Ramos (cell line): Measurements from ENCODE around the gene TCERG1L.

ENCODE experiments used
- in situ Hi-C: fragments of 300-500 bp; cut with MboI; formaldehyde crosslinking; loops from one replicate; pipeline ENCODE4 v1.14.3; 2022; ENCODE audit warnings: low sequenced_read_pairs; ENCODE audit not compliant: unreplicated experiment

The TCERG1L gene

GRCh38 chr10:131316321-131317075 is 5.0 kb upstream of the TCERG1L start:
- in situ Hi-C loops: no loop called here

DNA sequence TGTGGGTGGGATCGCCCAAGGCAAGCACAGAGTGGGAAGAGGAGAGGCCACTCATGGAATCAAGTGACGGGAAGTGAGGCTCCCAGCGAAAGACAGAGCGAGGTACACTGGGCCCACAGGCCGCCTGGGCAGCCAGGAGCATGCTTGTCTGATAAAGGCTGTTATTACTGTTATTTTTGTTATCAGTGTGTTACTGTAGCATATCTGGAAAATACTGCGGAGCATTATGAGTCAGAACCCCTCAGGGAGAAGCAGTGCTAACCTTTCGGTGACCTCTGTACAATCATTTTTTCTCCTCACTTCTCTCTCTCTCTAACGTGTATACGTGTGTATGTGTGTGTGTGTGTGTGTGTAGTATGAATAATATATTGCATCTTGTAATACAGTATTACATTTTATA is 3.8 kb upstream of the TCERG1L start:
- in situ Hi-C loops: no loop called here

- in situ Hi-C loops: no loop called here
Observed at GRCh38 chr10:131314799-131315198, 3.3 kb upstream of the TCERG1L start.

GRCh38 chr10:131314148-131314547 is 2.6 kb upstream of the TCERG1L start:
- in situ Hi-C loops: no loop called here

GRCh38 chr10:131313377-131313776 is 1.9 kb upstream of the TCERG1L start:
- in situ Hi-C loops: no loop called here

DNA sequence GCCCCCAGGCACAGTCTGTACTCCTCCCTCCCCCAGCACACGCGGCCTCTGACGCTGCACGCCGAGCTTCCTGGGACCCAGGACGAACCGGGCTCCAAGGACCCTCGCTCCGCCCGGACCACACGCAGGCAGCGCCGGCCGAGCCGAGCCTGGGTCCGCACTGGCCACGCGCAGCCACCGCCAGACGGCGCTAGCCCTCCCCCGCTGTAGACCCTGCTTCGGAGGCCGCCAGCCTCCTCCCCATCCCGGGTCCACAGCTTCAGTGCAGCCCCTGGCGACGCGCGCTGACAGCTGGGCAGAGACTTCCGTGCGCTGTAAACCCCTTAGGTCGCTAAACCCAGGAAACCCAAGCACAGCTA is 936 bp upstream of the TCERG1L start:
- in situ Hi-C loops: no loop called here

DNA sequence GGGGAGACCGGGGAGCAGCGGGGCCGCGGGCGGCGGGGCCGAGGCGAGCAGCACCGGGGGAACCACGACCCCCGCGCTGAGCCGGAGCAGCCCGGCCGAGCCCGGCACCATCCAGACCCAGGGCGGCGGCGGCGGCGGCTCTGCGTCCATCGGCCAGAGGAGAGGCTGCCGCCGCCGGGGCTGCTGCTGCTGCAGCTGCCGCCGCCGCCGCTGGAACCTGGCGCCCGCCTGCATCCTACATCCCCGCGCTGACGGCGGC is 190 bp downstream of the TCERG1L start:
- in situ Hi-C loops: no loop called here

- in situ Hi-C loops: no loop called here
Observed at GRCh38 chr10:131310551-131311401, 745 bp downstream of the TCERG1L start.

GRCh38 chr10:131310142-131310541 is 1.4 kb downstream of the TCERG1L start:
- in situ Hi-C loops: no loop called here

DNA sequence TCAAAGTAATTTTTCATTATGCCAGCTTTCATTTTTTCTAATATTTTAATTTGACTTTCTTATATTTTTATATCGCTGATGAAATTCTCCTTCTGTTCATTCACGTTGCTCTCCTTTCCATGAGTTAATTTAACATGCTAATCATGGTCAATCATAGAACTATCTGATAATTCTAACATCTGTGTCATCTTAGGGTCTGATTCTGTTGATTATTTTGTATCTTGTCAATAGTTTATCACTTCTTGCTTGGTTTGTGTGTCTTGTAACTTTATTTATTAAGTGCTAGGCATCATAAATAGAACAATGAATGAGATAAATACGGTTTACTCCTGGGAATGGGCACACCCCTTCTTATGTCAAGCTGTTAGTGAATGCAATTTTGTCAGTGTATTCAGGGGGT is 11.0 kb downstream of the TCERG1L start:
- in situ Hi-C loops: no loop called here

DNA sequence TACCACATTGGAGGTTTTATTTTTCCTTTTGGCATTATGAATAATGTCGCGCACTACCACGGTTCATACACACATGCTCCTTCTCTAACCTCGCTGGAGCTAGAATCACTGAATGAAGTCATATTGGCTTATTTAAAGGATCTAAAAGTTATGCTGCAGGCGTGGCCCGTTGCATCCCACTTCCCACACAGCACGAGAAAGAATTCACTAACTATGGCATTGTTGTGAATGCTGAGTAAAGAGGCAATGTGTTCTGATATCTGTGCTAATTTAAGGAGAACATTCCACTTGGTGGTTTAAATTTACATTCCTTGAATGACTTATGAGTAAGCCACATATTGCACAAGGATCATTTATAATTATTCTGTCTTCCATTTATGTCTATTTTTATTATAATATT is 20.7 kb downstream of the TCERG1L start:
- in situ Hi-C loops: no loop called here

DNA sequence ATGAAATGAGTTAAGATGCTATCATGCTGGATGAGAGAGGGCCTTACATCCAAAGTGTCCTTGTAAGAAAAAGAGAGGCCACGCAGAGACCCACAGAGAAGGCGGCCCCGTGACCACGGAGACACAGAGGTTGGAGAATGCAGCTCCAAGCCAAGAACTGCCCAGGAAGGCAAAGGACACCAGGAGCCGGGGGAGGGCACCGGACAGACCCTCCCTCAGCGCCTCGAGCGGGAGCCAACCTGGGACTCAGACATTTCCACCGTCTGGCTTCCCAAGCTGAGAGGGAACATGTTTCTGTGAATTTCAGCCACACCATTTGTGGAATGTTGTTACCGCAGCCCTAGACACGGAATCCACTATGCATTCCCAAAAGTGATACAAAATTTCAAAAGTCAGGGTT is 22.9 kb downstream of the TCERG1L start:
- in situ Hi-C loops: no loop called here

GRCh38 chr10:131282961-131283360 is 28.6 kb downstream of the TCERG1L start:
- in situ Hi-C loops: no loop called here

DNA sequence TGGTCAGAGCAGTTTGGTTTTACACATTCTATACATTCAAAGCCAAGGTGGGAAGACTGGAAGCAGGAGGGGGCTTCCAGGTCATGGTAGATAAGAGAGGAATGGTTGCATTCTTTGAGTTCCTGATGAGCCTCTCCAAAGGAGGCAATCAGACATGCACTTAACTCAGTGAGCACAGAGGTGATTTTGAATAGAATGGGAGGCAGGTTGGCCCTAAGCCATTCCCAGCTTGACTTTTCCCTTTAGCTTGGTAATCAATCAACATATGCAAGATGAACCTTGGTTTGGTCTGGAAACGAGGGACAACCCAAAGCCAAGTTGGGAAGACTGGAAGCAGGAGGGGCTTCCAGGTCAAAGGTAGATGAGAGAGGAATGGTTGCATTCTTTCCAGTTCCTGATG is 31.4 kb downstream of the TCERG1L start:
- in situ Hi-C loops: no loop called here

DNA sequence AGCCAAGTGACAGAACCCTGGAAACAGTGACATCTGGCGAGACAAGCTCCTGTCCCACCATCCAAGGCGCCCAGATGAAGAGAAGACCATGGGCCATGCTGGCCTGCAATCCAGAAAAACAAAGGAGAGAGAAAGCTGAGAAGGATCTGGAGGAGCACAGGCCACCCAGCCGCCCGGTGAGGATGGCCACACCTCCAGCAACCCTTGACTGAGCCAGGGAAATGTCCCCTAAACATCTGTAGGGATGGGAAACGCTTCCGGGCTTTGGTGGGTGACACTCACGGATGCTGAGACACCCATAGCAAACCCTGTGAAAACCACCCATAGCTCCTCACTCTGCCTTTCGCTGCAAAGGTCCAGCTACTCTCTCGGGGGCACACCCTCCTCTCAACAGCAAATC is 32.0 kb downstream of the TCERG1L start:
- in situ Hi-C loops: no loop called here

- in situ Hi-C loops: no loop called here
Observed at GRCh38 chr10:131277969-131278368, 33.6 kb downstream of the TCERG1L start.

DNA sequence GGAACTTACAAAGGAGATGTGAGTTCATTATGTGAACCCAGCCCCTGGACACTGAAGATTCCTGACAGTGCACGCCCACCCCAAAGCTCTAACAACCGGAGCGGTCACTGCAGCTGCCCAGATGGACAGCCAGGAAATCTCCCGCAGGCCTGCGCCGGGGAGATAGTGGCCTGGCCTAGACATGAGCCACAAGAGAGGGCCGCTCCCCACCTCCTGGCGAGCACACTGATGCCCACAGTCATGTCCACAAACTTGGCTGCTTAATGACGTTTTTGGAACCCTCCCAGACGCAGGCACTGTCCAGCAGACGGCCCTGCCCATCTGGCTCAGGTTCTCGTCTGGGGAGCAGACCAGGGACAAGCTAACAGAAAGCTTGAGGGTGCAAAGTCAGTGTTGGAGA is 34.2 kb downstream of the TCERG1L start:
- in situ Hi-C loops: no loop called here

GRCh38 chr10:131275691-131276090 is 35.8 kb downstream of the TCERG1L start:
- in situ Hi-C loops: no loop called here

DNA sequence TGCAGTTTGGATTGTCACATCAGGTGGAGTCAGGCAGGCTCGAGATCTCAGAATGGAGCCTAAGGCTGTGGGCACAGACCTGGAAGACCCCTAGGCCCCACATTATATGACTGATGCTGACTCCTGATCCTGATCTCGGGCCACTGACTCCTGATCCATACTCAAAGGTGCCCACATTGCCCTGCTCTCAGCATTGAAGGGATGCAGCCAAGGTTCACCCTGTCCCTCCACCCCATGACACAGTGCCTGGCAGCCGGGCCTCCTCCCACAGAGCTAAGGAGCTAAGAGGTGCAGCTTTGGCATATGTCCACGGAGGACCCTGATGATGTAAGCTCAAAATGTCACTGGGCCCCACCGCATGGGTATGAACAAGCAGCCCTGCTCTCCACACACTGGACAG is 36.6 kb downstream of the TCERG1L start:
- in situ Hi-C loops: no loop called here

DNA sequence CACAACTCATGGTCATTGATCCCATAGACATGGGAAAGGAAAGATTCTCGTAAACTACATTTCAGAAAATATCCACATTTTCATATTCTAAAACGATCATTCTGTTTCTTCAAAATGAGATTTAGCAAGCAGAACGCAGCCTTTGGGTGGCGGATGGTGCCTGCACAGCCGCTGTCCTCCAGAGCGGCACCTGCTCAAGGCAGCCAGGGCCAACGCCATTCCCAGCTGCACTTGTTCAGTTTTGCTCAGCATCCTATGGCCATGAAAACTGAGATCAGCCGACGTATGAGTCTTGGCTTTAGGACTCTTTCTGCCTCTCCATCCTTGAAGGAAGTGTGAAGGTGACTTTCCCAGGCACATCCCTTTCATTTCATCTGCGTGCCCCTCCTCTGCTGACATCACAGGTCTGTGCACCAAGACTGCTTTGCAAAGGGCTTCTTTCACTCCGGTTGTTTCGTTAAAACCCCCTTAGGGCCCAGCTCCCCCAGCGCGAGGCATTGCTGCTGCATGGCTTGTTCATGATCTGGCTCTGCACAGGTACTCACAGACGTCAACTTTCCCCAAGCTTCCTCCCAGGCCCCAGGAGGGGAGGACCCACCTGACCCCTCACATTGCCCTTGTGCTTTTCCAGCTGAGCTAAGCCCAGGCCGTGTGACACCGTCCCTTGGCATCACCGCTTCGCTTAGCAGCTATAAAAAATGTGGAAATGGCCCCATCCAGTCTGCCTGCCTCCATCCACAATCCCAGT is 37.2 kb downstream of the TCERG1L start:
- in situ Hi-C loops: no loop called here

DNA sequence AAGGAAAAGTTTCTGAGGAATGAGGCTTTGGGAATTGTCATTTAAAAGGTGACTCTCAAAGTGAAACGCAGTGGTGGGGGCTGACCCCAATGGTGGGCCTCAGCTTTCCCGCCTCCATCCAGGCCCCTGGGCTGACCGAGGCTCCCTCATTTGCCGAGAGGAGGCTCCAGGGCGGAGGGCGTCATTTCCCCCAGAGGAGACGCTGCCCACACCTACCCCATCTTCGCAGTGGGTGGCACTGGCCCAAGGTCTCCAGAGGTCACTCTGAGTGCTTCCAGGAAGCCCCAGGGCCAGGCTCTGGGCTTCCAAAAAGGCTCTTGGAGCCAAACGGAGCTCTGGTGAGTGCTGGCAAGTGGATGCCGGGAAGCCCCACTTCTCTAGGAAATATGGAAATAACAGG is 38.0 kb downstream of the TCERG1L start:
- in situ Hi-C loops: no loop called here
